GM12878 (cell line): ENCODE results near the gene GPC6. TPM values are rescaled to one million over a fixed set of nuclear protein-coding genes. Genes with fewer than 3 reads are reported as not detected.

ENCODE experiments used
- ATAC-seq: fragments of 200-7000 bp; cut with Tn5 transposase; 3 replicates; pipeline ENCODE4 v1.9.1; 2020; ENCODE audit warnings: mild to moderate bottlenecking, moderate library complexity
- BruUV-seq: library from RNA; stranded (reverse); fragments of 400-500 nt; replicated peaks from 2 replicates; lab custom pipeline; 2021; lab: Mats Ljungman, UMichigan
- CTCF ChIA-PET: fragments of 300-600 bp; sonication (Branson Sonifier 250); formaldehyde crosslinking; extraction: SDS; loops from one replicate; lab custom pipeline; 2021; ENCODE audit warnings: inconsistent platforms; lab: Yijun Ruan, JAX
- POLR2A ChIA-PET: fragments of 350-600 bp; formaldehyde crosslinking; extraction: SDS; loops from one replicate; lab custom pipeline; 2021; ENCODE audit warnings: inconsistent platforms; lab: Charles Lee
- RAD21 ChIA-PET: fragments of 300-600 bp; sonication (Branson Sonifier 250); formaldehyde crosslinking; loops from one replicate; lab custom pipeline; 2023; ENCODE audit warnings: antibody characterized with exemption; ENCODE audit not compliant: unreplicated experiment; lab: Charles Lee
- SMC1A ChIA-PET: fragments of 300-600 bp; sonication (Branson Sonifier 250); formaldehyde crosslinking; loops from one replicate; lab custom pipeline; 2023; ENCODE audit not compliant: unreplicated experiment, uncharacterized antibody; lab: Charles Lee
- DNase-seq: peaks from one replicate; pipeline ENCODE4 v3.0.0-alpha.2; 2011; ENCODE audit warnings: low read depth, low spot score
- FAIRE-seq: peaks from 3 replicates; lab custom pipeline; 2011; peaks lifted over from hg19 to GRCh38; lab: Jason Lieb, UNC
- H2AFZ ChIP-seq: 2 replicates; pipeline ENCODE4 v1.6.0; 2011; ENCODE audit warnings: low read depth, low read length, control low read depth; ENCODE audit not compliant: control insufficient read depth
- H3K27ac ChIP-seq: 2 replicates; pipeline ENCODE4 v1.5.1; 2011; ENCODE audit warnings: control low read depth; ENCODE audit not compliant: control insufficient read depth, insufficient read depth
- H3K27me3 ChIP-seq, 2 experiments: replicated peaks in 1 of 2; 2 replicates each; pipeline versions ENCODE4 v1.6.0 to v1.6.1; 2011; ENCODE audit warnings: low read length in 1 of 2; ENCODE audit not compliant: control insufficient read depth in 2 of 2, insufficient read depth in 2 of 2
- H3K36me3 ChIP-seq, 2 experiments: 2 replicates each; pipeline ENCODE4 v1.5.1; 2011; ENCODE audit warnings: low read length in 1 of 2; ENCODE audit not compliant: control insufficient read depth in 2 of 2, insufficient read depth in 2 of 2
- H3K4me1 ChIP-seq: 2 replicates; pipeline ENCODE4 v1.6.1; 2011; ENCODE audit warnings: mild to moderate bottlenecking, low read length, moderate library complexity, mixed read lengths; ENCODE audit not compliant: control insufficient read depth, insufficient read depth
- H3K4me2 ChIP-seq: 2 replicates; pipeline ENCODE4 v1.6.0; 2011; ENCODE audit warnings: control low read depth; ENCODE audit not compliant: control insufficient read depth, insufficient read depth
- H3K4me3 ChIP-seq: fragments of 200-600 bp; sonication (generic); 2 replicates; pipeline ENCODE4 v1.5.1; 2016
- H3K79me2 ChIP-seq: 2 replicates; pipeline ENCODE4 v1.6.0; 2011; ENCODE audit warnings: low read length; ENCODE audit not compliant: control insufficient read depth, insufficient read depth
- H3K9ac ChIP-seq: 2 replicates; pipeline ENCODE4 v1.8.0; 2011; ENCODE audit warnings: low read length, control low read depth, mixed read lengths; ENCODE audit not compliant: control insufficient read depth, insufficient read depth
- H3K9me3 ChIP-seq: replicated peaks from 3 replicates; pipeline ENCODE4 v1.5.1; 2011; ENCODE audit warnings: mild to moderate bottlenecking, low read length; ENCODE audit not compliant: control insufficient read depth, insufficient read depth
- H4K20me1 ChIP-seq: 2 replicates; pipeline ENCODE4 v1.6.0; 2011; ENCODE audit not compliant: control insufficient read depth, insufficient read depth
- CHD2 ChIP-seq: IDR thresholded peaks from 2 replicates; pipeline ENCODE4 v1.6.1; 2011; ENCODE audit warnings: low read depth, low read length, improper control_type of control experiment, borderline replicate concordance
- CHD4 ChIP-seq: fragments of 200-600 bp; sonication (generic); IDR thresholded peaks from 2 replicates; pipeline ENCODE4 v1.6.1; 2016; ENCODE audit warnings: mild to moderate bottlenecking
- EGR1 ChIP-seq, 2 experiments: IDR thresholded peaks; 1 replicate in 1 of 2; 2 replicates in 1 of 2; pipeline ENCODE4 v1.6.1; 2011 to 2012; ENCODE audit warnings: low read depth in 2 of 2, low read length in 2 of 2, borderline replicate concordance in 1 of 2, mild to moderate bottlenecking in 1 of 2, moderate library complexity in 1 of 2
- IRF4 ChIP-seq: IDR thresholded peaks from 2 replicates; pipeline ENCODE4 v1.6.1; 2011; ENCODE audit warnings: low read depth, low read length
- MEF2B ChIP-seq: fragments of 450-650 bp; IDR thresholded peaks from 2 replicates; pipeline ENCODE4 v1.6.1; 2018; ENCODE audit warnings: mild to moderate bottlenecking, moderate library complexity; ENCODE audit not compliant: partially characterized antibody, poor library complexity, severe bottlenecking
- NFXL1 ChIP-seq: fragments of 450-650 bp; IDR thresholded peaks from 2 replicates; pipeline ENCODE4 v1.6.1; 2017; ENCODE audit warnings: antibody characterized with exemption, mild to moderate bottlenecking, borderline replicate concordance
- NR2C1 ChIP-seq: fragments of 450-650 bp; IDR thresholded peaks from 2 replicates; pipeline ENCODE4 v1.6.1; 2017; ENCODE audit warnings: antibody characterized with exemption, mild to moderate bottlenecking, moderate library complexity
- TAF1 ChIP-seq: IDR thresholded peaks from 2 replicates; pipeline ENCODE4 v1.6.1; 2011; ENCODE audit warnings: mild to moderate bottlenecking, low read depth, low read length, borderline replicate concordance
- ZNF217 ChIP-seq: fragments of 450-650 bp; IDR thresholded peaks from 2 replicates; pipeline ENCODE4 v1.6.1; 2017; ENCODE audit warnings: antibody characterized with exemption, mild to moderate bottlenecking
- WGBS: methylation state at CpG from one replicate; pipeline ENCODE4 v1.1.6; 2016; ENCODE audit warnings: low lambda C conversion rate; ENCODE audit not compliant: insufficient replicate concordance, insufficient coverage; ENCODE audit errors: missing lambda C conversion rate; 5-methylcytosine and 5-hydroxymethylcytosine counted together
- in situ Hi-C: fragments of 300-500 bp; cut with MboI; formaldehyde crosslinking; loops from 9 replicates; pipeline ENCODE4 v1.14.3; 2018; ENCODE audit warnings: mixed read lengths
- intact Hi-C: fragments of 100-400 bp; cut with micrococcal nuclease; formaldehyde crosslinking; loops from one replicate; pipeline ENCODE4 v1.14.2; 2022; ENCODE audit not compliant: unreplicated experiment
- polyA plus RNA-seq, 11 experiments: library from polyadenylated mRNA; depleted of rRNA in 4 of 11; unstranded in 6 of 11; stranded (reverse) in 5 of 11; fragments of >200 nt; fragmentation: Nextera tagmentation in 4 of 11; fragmentation: Illumina TruSeq in 1 of 11; extraction: Ambion mirVana in 4 of 11; extraction: Trizol in 1 of 11; gene quantifications; 1 replicate in 1 of 11; 2 replicates in 10 of 11; pipeline versions ENCODE4 v1.2.1 to v1.2.3, GENCODE V29; 2011 to 2016; ENCODE audit warnings: inconsistent platforms in 2 of 11, missing spikeins in 2 of 11, low read depth in 1 of 11
- total RNA-seq, 4 experiments: library from RNA; depleted of rRNA in 3 of 4; stranded (reverse); fragments of >200 nt in 3 of 4; fragmentation: Illumina TruSeq in 1 of 4; extraction: Trizol in 1 of 4; gene quantifications; 2 replicates each; pipeline versions ENCODE4 v1.2.1 to v1.2.3, GENCODE V29; 2013 to 2021

Gene GPC6
- total and polyA plus RNA-seq, 10 of the 15 experiments (the other 5 are each of a cell fraction or from before 2014, with no cell fraction given), result 0.03 to 0.04 (median 0.03) TPM; not detected in 7

- no peak for TF ChIP-seq NR2C1
- no peak for TF ChIP-seq MEF2B
- TF ChIP-seq NFXL1, result no peak
- no peak for TF ChIP-seq EGR1 (IDR thresholded peaks at IDR 0.05; ENCODE audit: borderline replicate concordance in 1 of 2, low read depth in 2 of 2, low read length in 2 of 2)
- no peak for TF ChIP-seq TAF1
- no peak for TF ChIP-seq ZNF217
- TF ChIP-seq CHD4, result no peak
- no peak for TF ChIP-seq CHD2
- TF ChIP-seq IRF4, result no peak
- intact Hi-C loops (no loop called here), in situ Hi-C loops (no loop called here)
- no peaks in the 10 kb centered on the region for H3K79me2 ChIP-seq
- no peaks in the 10 kb centered on the region for H3K9me3 ChIP-seq
- SMC1A ChIA-PET, result no interaction called here
- CTCF ChIA-PET, result interaction anchor here (1.0 kb wide), 1 partner anchor 13 kb away, joined by 3 read pairs; no protein-coding TSS in a partner anchor
- no peak overlapping the region for H3K4me2 ChIP-seq
- no peaks in the 10 kb centered on the region for H4K20me1 ChIP-seq
- FAIRE-seq (no peak), DNase-seq (no peak), ATAC-seq (no peak)
- WGBS, result 46% methylated on average over 6 of the region's 6 CpGs
- POLR2A ChIA-PET, result no interaction called here
- H2AFZ ChIP-seq, result no peak overlapping the region
- BruUV-seq, result no TSS peak
- no peaks in the 10 kb centered on the region for H3K4me1 ChIP-seq
- H3K4me3 ChIP-seq, result no peak overlapping the region
- no peaks in the 10 kb centered on the region for H3K27me3 ChIP-seq
- no peak overlapping the region for H3K27ac ChIP-seq
- H3K9ac ChIP-seq, result no peak overlapping the region
- RAD21 ChIA-PET, result interaction anchor here (0.6 kb wide), 1 partner anchor 1382 kb away, joined by 4 read pairs; no protein-coding TSS in a partner anchor
- H3K36me3 ChIP-seq, result no peaks in the 10 kb centered on the region
Measured at GRCh38 chr13:93963266-93964145, 736.9 kb downstream of the GPC6 start.
